HEK293 (cell line): Measurements from ENCODE around the gene DLGAP5.

ENCODE experiments used
- CTCF ChIA-PET: fragments of 350-600 bp; formaldehyde crosslinking; extraction: SDS; loops from one replicate; lab custom pipeline; 2021; ENCODE audit warnings: antibody characterized with exemption; lab: Yijun Ruan, JAX
- POLR2A ChIA-PET: fragments of 300-600 bp; formaldehyde crosslinking; extraction: SDS; loops from one replicate; lab custom pipeline; 2020; ENCODE audit warnings: antibody characterized with exemption, inconsistent platforms; lab: Yijun Ruan, JAX
- H3K27ac ChIP-seq: fragments of 200-500 bp; sonication (Bioruptor generic); 2 replicates; pipeline ENCODE4 v1.5.1; 2014; ENCODE audit warnings: low read depth, low read length, control low read depth, inconsistent platforms; ENCODE audit errors: extremely low read depth
- H3K36me3 ChIP-seq, 2 experiments: fragments of 200-500 bp in 1 of 2; sonication (Bioruptor generic) in 1 of 2; 1 replicate in 1 of 2; 2 replicates in 1 of 2; pipeline ENCODE4 v1.5.1; 2014 to 2017; ENCODE audit warnings: inconsistent platforms in 2 of 2, low read length in 2 of 2; ENCODE audit not compliant: control insufficient read depth in 2 of 2, insufficient read depth in 1 of 2
- H3K4me1 ChIP-seq: fragments of 200-500 bp; sonication (Bioruptor generic); 2 replicates; pipeline ENCODE4 v1.5.1; 2014; ENCODE audit warnings: mild to moderate bottlenecking, low read length, inconsistent platforms; ENCODE audit not compliant: control insufficient read depth, insufficient read depth
- H3K4me3 ChIP-seq: 2 replicates; pipeline ENCODE4 v1.5.1; 2011; ENCODE audit warnings: low read depth, mild to moderate bottlenecking, control low read depth, low read length, moderate library complexity
- H3K9me3 ChIP-seq: fragments of 200-500 bp; sonication (Bioruptor generic); 2 replicates; pipeline ENCODE4 v1.5.1; 2014; ENCODE audit warnings: low read depth, low read length, inconsistent platforms; ENCODE audit not compliant: control insufficient read depth, insufficient read depth
- BCL11A ChIP-seq: fragments of 450-650 bp; formaldehyde crosslinking; IDR thresholded peaks from 2 replicates; pipeline ENCODE4 v1.5.1; 2016; ENCODE audit warnings: low read depth, missing biosample characterization, missing genetic modification characterization
- ELK4 ChIP-seq: IDR thresholded peaks from 2 replicates; pipeline ENCODE4 v1.6.1; 2011; ENCODE audit warnings: mild to moderate bottlenecking, low read depth, low read length, borderline replicate concordance
- GLIS1 ChIP-seq: fragments of 450-650 bp; formaldehyde crosslinking; IDR thresholded peaks from 2 replicates; pipeline ENCODE4 v1.5.1; 2016; ENCODE audit warnings: missing biosample characterization, missing genetic modification characterization
- KLF9 ChIP-seq: fragments of 450-650 bp; formaldehyde crosslinking; IDR thresholded peaks from 2 replicates; pipeline ENCODE4 v1.5.1; 2016; ENCODE audit warnings: missing biosample characterization, missing genetic modification characterization, low read depth
- REST ChIP-seq: fragments of 450-650 bp; formaldehyde crosslinking; IDR thresholded peaks from 2 replicates; pipeline ENCODE4 v1.5.1; 2016; ENCODE audit warnings: missing biosample characterization, missing genetic modification characterization
- TRIM28 ChIP-seq: IDR thresholded peaks from 2 replicates; pipeline ENCODE4 v1.6.1; 2011; ENCODE audit warnings: low read length, control low read depth, borderline replicate concordance
- ZBTB48 ChIP-seq: fragments of 450-650 bp; formaldehyde crosslinking; IDR thresholded peaks from 2 replicates; pipeline ENCODE4 v1.5.1; 2016; ENCODE audit warnings: missing biosample characterization, missing genetic modification characterization
- ZBTB8A ChIP-seq: fragments of 450-650 bp; formaldehyde crosslinking; IDR thresholded peaks from 2 replicates; pipeline ENCODE4 v1.5.1; 2016; ENCODE audit warnings: missing biosample characterization, missing genetic modification characterization
- ZEB2 ChIP-seq: fragments of 450-650 bp; formaldehyde crosslinking; IDR thresholded peaks from 2 replicates; pipeline ENCODE4 v1.5.1; 2016; ENCODE audit warnings: missing biosample characterization, missing genetic modification characterization
- ZFP37 ChIP-seq: fragments of 450-650 bp; formaldehyde crosslinking; IDR thresholded peaks from 2 replicates; pipeline ENCODE4 v1.5.1; 2016; ENCODE audit warnings: missing biosample characterization, missing genetic modification characterization
- ZNF114 ChIP-seq: fragments of 450-650 bp; formaldehyde crosslinking; IDR thresholded peaks from 2 replicates; pipeline ENCODE4 v1.5.0; 2017; ENCODE audit warnings: missing biosample characterization, missing genetic modification characterization
- ZNF148 ChIP-seq: fragments of 450-650 bp; formaldehyde crosslinking; IDR thresholded peaks from 2 replicates; pipeline ENCODE4 v1.5.0; 2017; ENCODE audit warnings: missing biosample characterization, missing genetic modification characterization, borderline replicate concordance
- ZNF184 ChIP-seq: fragments of 450-650 bp; IDR thresholded peaks from 2 replicates; pipeline ENCODE4 v1.5.1; 2018; ENCODE audit warnings: missing biosample characterization, mild to moderate bottlenecking, missing genetic modification characterization
- ZNF202 ChIP-seq: fragments of 450-650 bp; formaldehyde crosslinking; IDR thresholded peaks from 2 replicates; pipeline ENCODE4 v1.5.1; 2016; ENCODE audit warnings: missing biosample characterization, missing genetic modification characterization, borderline replicate concordance
- ZNF354C ChIP-seq: fragments of 450-650 bp; formaldehyde crosslinking; IDR thresholded peaks from 2 replicates; pipeline ENCODE4 v1.5.1; 2016; ENCODE audit warnings: missing biosample characterization, missing genetic modification characterization, low read depth, borderline replicate concordance
- ZNF48 ChIP-seq: fragments of 450-650 bp; formaldehyde crosslinking; IDR thresholded peaks from 2 replicates; pipeline ENCODE4 v1.5.1; 2016; ENCODE audit warnings: missing biosample characterization, missing genetic modification characterization
- ZNF518A ChIP-seq: fragments of 450-650 bp; formaldehyde crosslinking; conservative IDR thresholded peaks from 2 replicates; pipeline ENCODE4 v1.5.1; 2016; ENCODE audit warnings: low read depth, missing biosample characterization, missing genetic modification characterization
- ZNF596 ChIP-seq: fragments of 450-650 bp; IDR thresholded peaks from 2 replicates; pipeline ENCODE4 v1.5.0; 2018; ENCODE audit warnings: missing biosample characterization, mild to moderate bottlenecking, missing genetic modification characterization, moderate library complexity
- ZNF623 ChIP-seq: fragments of 450-650 bp; formaldehyde crosslinking; IDR thresholded peaks from 2 replicates; pipeline ENCODE4 v1.5.1; 2016; ENCODE audit warnings: missing biosample characterization, missing genetic modification characterization
- ZNF654 ChIP-seq: fragments of 450-650 bp; formaldehyde crosslinking; IDR thresholded peaks from 2 replicates; pipeline ENCODE4 v1.5.1; 2016; ENCODE audit warnings: low read depth, missing biosample characterization, missing genetic modification characterization
- ZNF701 ChIP-seq: fragments of 450-650 bp; formaldehyde crosslinking; IDR thresholded peaks from 2 replicates; pipeline ENCODE4 v1.5.1; 2016; ENCODE audit warnings: missing biosample characterization, missing genetic modification characterization
- ZNF830 ChIP-seq: fragments of 450-650 bp; IDR thresholded peaks from 2 replicates; pipeline ENCODE4 v1.5.0; 2018; ENCODE audit warnings: missing biosample characterization, missing genetic modification characterization, low read depth, mild to moderate bottlenecking, moderate library complexity

Gene DLGAP5

GRCh38 chr14:55200651-55201050 lies 9.3 kb upstream of the DLGAP5 start (continued):
- TF ChIP-seq ZNF701 (no peak), ZNF596 (tag by site-specific recombination) (no peak), ZNF184 (tag by site-specific recombination) (no peak), ZNF114 (no peak), GLIS1 (no peak), ZNF202 (no peak), ZNF830 (tag by site-specific recombination) (no peak), ZNF518A (tag by site-specific recombination) (no peak), ZNF48 (tag by site-specific recombination) (no peak), ZNF354C (tag by site-specific recombination) (no peak)

GRCh38 chr14:55198749-55199148 lies 7.4 kb upstream of the DLGAP5 start:
- H3K4me3 ChIP-seq = no peak overlapping the region
- H3K36me3 ChIP-seq = no peaks in the 10 kb centered on the region
- TF ChIP-seq REST (tag by site-specific recombination) (peak; percentile 45; the same call in 1 of the 2 replicates), ZBTB8A (no peak)
- no peak overlapping the region for H3K27ac ChIP-seq
- ChIA-PET POLR2A (no interaction called here), CTCF (no interaction called here)
- H3K9me3 ChIP-seq = no peaks in the 10 kb centered on the region
- H3K4me1 ChIP-seq = no peaks in the 10 kb centered on the region

- H3K4me3 ChIP-seq = no peak overlapping the region
- no peaks in the 10 kb centered on the region; a peak in 1 of 3 replicates for H3K36me3 ChIP-seq
- POLR2A ChIA-PET = no interaction called here
- H3K4me1 ChIP-seq = no peaks in the 10 kb centered on the region
- CTCF ChIA-PET = interaction anchor here (0.6 to 1.0 kb wide), 2 partner anchors 18 to 57 kb away, joined by 3 read pairs; no protein-coding TSS in a partner anchor
- H3K27ac ChIP-seq = no peak overlapping the region
- H3K9me3 ChIP-seq = no peaks in the 10 kb centered on the region
- no peak for TF ChIP-seq ZBTB48
- no peak for TF ChIP-seq ZFP37
- no peak for TF ChIP-seq KLF9 (tag by site-specific recombination)
- TF ChIP-seq TRIM28 = no peak
- no peak for TF ChIP-seq ELK4
- no peak for TF ChIP-seq ZNF654
- no peak for TF ChIP-seq ZNF623
- TF ChIP-seq ZNF148 (tag by site-specific recombination) = no peak
- TF ChIP-seq BCL11A (tag by site-specific recombination) = no peak
- TF ChIP-seq ZEB2 (tag by site-specific recombination) = no peak
These were observed 3.4 kb upstream of the DLGAP5 start for GRCh38 chr14:55194656-55195355.
